MCF 10A (cell line): ENCODE data around the gene GLB1L3. TPM values are rescaled to one million over a fixed set of nuclear protein-coding genes. Genes with fewer than 3 reads are reported as not detected.
"Not testable (repeated sequence)": the region's sequence is repeated elsewhere in the genome, so short reads cannot be mapped to it uniquely, and the experiment has no call there.

Experiments
- BruUV-seq: library from RNA; stranded (reverse); fragments of 400-500 nt; replicated peaks from 2 replicates; lab custom pipeline; 2021; lab: Mats Ljungman, UMichigan
- CTCF ChIA-PET: fragments of 300-600 bp; sonication (Branson Sonifier 250); formaldehyde crosslinking; extraction: SDS; loops from one replicate; lab custom pipeline; 2021; ENCODE audit warnings: antibody characterized with exemption, inconsistent platforms; lab: Yijun Ruan, JAX
- POLR2A ChIA-PET: fragments of 300-600, 350-650 bp; sonication (Branson Sonifier 250); formaldehyde crosslinking; extraction: SDS; loops from one replicate; lab custom pipeline; 2020; ENCODE audit warnings: antibody characterized with exemption, inconsistent platforms; lab: Yijun Ruan, JAX
- DNase-seq: peaks from one replicate; pipeline ENCODE4 v3.0.0-alpha.2; 2018; ENCODE audit not compliant: unreplicated experiment
- H3K27ac Mint-ChIP-seq: one replicate; pipeline ENCODE4 v1.8.0; 2022; ENCODE audit warnings: mild to moderate bottlenecking, low read depth, mixed read lengths; ENCODE audit not compliant: unreplicated experiment
- H3K27me3 Mint-ChIP-seq: one replicate; pipeline ENCODE4 v1.8.0; 2022; ENCODE audit warnings: mixed read lengths; ENCODE audit not compliant: insufficient read depth, unreplicated experiment
- H3K36me3 Mint-ChIP-seq: one replicate; pipeline ENCODE4 v1.8.0; 2022; ENCODE audit warnings: mild to moderate bottlenecking, moderate library complexity, mixed read lengths; ENCODE audit not compliant: insufficient read depth, unreplicated experiment
- H3K4me1 Mint-ChIP-seq: one replicate; pipeline ENCODE4 v1.8.0; 2022; ENCODE audit warnings: mixed read lengths; ENCODE audit not compliant: insufficient read depth, unreplicated experiment
- H3K4me3 Mint-ChIP-seq: one replicate; pipeline ENCODE4 v1.8.0; 2022; ENCODE audit warnings: mild to moderate bottlenecking, moderate library complexity, mixed read lengths; ENCODE audit not compliant: unreplicated experiment
- H3K9me3 Mint-ChIP-seq: one replicate; pipeline ENCODE4 v1.8.0; 2022; ENCODE audit warnings: mixed read lengths; ENCODE audit not compliant: unreplicated experiment
- intact Hi-C: fragments of 100-400 bp; cut with micrococcal nuclease; formaldehyde crosslinking; loops from 2 replicates; pipeline ENCODE4 v1.14.1; 2022
- total RNA-seq: library from RNA; stranded (reverse); gene quantifications from 2 replicates; pipeline ENCODE4 v1.2.3, GENCODE V29; 2022
- TF ChIP-seq, protein P1 (sequence below): fragments of 200-600 bp; IDR thresholded peaks from one replicate; pipeline ENCODE4 v1.8.0; 2022; ENCODE audit warnings: antibody characterized with exemption, mild to moderate bottlenecking; ENCODE audit not compliant: unreplicated experiment

GLB1L3 gene
- total RNA-seq, 1 experiment from 2014 or later: not detected

DNA sequence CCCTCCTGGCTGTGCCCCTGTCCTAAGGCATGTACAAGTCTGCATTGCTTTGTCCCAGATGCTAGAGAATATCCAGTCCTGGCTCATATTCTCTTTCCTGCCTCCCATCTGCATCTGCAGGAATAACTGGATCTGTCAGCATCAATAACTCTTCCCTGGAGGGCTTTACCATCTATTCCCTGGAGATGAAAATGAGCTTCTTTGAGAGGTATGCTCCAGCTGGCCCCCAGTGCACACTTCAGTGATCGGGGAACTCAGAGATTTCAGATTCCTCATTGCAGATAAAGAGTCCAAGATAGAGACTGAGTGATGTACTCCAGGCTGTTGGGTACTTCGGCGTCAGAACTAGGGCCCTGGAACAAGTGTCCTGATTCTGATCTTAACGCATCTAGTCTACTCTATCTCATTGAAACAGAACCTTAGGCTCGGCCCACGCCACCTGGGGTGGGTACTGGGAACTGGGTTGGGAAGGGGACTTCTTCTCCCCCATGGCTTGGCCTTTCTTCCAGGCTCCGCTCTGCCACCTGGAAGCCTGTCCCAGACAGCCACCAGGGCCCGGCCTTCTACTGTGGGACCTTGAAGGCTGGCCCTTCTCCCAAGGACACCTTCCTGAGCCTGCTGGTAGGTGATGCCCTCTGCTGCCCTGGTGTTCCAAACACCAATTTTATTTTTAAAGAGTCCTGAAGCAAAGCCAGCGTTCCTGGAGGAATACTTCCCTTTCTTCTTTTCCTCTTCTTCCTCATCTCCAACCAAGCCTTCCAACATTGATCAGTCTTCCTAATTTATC, 37.8 kb downstream of the GLB1L3 start:
- CTCF ChIA-PET: no interaction called here
- peaks cover 30% of the 10 kb centered on the region for H3K27me3 Mint-ChIP-seq

GRCh38 chr11:134317103-134317502, 40.9 kb downstream of the GLB1L3 start:
- DNase-seq: no peak
- POLR2A ChIA-PET: no interaction called here
- intact Hi-C loops: no loop called here
- H3K4me1 Mint-ChIP-seq: no peaks in the 10 kb centered on the region
- H3K36me3 Mint-ChIP-seq: no peaks in the 10 kb centered on the region
- peaks cover 8% of the 10 kb centered on the region for H3K9me3 Mint-ChIP-seq
- CTCF ChIA-PET: no interaction called here
- TF ChIP-seq, protein P1, sequence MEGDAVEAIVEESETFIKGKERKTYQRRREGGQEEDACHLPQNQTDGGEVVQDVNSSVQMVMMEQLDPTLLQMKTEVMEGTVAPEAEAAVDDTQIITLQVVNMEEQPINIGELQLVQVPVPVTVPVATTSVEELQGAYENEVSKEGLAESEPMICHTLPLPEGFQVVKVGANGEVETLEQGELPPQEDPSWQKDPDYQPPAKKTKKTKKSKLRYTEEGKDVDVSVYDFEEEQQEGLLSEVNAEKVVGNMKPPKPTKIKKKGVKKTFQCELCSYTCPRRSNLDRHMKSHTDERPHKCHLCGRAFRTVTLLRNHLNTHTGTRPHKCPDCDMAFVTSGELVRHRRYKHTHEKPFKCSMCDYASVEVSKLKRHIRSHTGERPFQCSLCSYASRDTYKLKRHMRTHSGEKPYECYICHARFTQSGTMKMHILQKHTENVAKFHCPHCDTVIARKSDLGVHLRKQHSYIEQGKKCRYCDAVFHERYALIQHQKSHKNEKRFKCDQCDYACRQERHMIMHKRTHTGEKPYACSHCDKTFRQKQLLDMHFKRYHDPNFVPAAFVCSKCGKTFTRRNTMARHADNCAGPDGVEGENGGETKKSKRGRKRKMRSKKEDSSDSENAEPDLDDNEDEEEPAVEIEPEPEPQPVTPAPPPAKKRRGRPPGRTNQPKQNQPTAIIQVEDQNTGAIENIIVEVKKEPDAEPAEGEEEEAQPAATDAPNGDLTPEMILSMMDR: no peak
- no TSS peak for BruUV-seq
- H3K27me3 Mint-ChIP-seq: peaks cover 40% of the 10 kb centered on the region
- no peak overlapping the region for H3K4me3 Mint-ChIP-seq
- H3K27ac Mint-ChIP-seq: no peak overlapping the region

More for the DNA sequence above, 37.8 kb downstream of the GLB1L3 start:
- no peak overlapping the region for H3K4me3 Mint-ChIP-seq
- H3K27ac Mint-ChIP-seq: no peak overlapping the region
- POLR2A ChIA-PET: no interaction called here
- no peaks in the 10 kb centered on the region for H3K9me3 Mint-ChIP-seq
- intact Hi-C loops: no loop called here
- H3K4me1 Mint-ChIP-seq: no peaks in the 10 kb centered on the region
- no TSS peak for BruUV-seq
- TF ChIP-seq, protein P1: no peak
- DNase-seq: no peak
- H3K36me3 Mint-ChIP-seq: no peaks in the 10 kb centered on the region

- CTCF ChIA-PET, H3K4me1 Mint-ChIP-seq, DNase-seq, H3K36me3 Mint-ChIP-seq, POLR2A ChIA-PET, intact Hi-C loops, H3K9me3 Mint-ChIP-seq, H3K27ac Mint-ChIP-seq, H3K4me3 Mint-ChIP-seq, BruUV-seq: not testable (repeated sequence)
- peaks cover 46% of the 10 kb centered on the region for H3K27me3 Mint-ChIP-seq
Observed at GRCh38 chr11:134321373-134321772, 45.2 kb downstream of the GLB1L3 start.

DNA sequence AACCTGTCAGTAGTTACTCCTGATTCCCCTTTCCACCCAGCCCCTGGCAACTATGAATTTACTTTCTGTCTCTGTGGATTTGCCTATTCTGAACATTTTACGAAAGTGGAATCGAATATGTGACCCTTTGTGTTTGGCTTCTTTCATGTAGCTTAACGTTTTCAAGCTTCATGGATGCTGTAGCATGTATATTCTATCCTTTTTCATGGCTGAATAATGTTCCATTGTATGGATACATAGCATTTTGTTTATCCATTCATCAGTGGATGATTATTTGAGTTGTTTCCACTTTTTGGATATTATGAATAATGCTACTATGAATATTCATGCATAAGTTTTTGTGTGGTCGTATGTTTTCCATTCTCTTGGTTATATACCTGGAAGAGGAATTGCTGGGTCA, 46.4 kb downstream of the GLB1L3 start:
- DNase-seq: no peak
- ChIA-PET POLR2A (no interaction called here), CTCF (interaction anchor here (0.6 kb wide), 1 partner anchor 289 kb away, joined by 4 read pairs; no protein-coding TSS in a partner anchor)
- intact Hi-C loops: no loop called here
- H3K27ac Mint-ChIP-seq: no peak overlapping the region
- TF ChIP-seq, protein P1: no peak
- peaks cover 37% of the 10 kb centered on the region for H3K27me3 Mint-ChIP-seq
- no peak overlapping the region for H3K4me3 Mint-ChIP-seq
- BruUV-seq: no TSS peak
- H3K9me3 Mint-ChIP-seq: peaks cover 8% of the 10 kb centered on the region
- H3K4me1 Mint-ChIP-seq: no peaks in the 10 kb centered on the region
- H3K36me3 Mint-ChIP-seq: no peaks in the 10 kb centered on the region
